ENCODE measurements around the gene SPATA33. TPM values are rescaled to one million over a fixed set of nuclear protein-coding genes. Genes with fewer than 3 reads are reported as not detected.
"Not testable (repeated sequence)": the region's sequence is repeated elsewhere in the genome, so short reads cannot be mapped to it uniquely, and the experiment has no call there.

Gene SPATA33
- total RNA-seq, 1 donor from 2014 or later: 8.5 TPM

DNA sequence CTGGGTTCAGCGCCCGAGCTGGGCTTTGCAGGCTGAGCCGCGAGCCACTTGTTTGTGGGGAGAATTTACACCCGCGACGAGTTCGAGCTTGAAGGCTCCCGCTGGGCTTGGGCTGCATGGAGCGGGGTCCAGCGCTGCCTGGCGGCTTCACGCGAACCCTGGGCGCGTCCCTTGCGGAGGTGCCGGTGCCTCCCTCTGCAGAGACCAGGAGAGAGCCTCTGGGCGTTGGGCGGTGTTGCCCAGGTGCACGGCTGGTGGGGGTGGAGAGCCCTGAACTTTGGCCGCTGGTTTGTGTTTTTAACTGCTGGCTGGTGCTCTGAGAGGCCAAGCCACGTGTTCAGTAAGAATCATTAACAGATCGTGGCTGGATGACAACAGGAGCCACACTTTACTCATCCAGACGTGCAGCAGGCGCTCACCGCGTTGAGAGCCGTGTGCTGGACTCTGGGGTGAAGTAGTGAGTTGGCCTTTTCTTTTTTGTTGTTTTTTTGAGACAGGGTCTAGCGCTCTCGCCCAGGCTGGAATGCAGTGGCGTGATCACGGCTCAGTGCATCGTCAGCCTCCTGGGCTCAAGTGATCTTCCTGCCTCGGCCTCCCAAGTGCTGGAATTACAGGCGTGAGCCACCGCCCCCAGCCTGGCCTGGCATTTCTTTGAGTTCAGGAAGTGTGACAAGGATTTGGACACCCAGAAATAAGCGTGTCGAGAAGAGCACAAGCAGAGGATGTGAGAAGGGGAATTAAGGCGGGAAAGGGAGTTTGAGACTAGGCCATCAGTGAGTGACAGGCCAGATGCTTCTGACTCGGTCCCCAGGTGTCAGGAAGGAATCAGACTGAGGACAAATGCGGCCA, 29.7 kb downstream of the SPATA33 start:
- intact Hi-C loops (cut with micrococcal nuclease): loop anchor here (5.0 kb wide), 1 partner anchor 185 kb away; the partner anchor contains the start of gene TCF25
- H3K9me3 Mint-ChIP-seq: no peaks in the 10 kb centered on the region

GRCh38 chr16:89688395-89688794, 30.8 kb downstream of the SPATA33 start:
- TF ChIP-seq, protein P1, sequence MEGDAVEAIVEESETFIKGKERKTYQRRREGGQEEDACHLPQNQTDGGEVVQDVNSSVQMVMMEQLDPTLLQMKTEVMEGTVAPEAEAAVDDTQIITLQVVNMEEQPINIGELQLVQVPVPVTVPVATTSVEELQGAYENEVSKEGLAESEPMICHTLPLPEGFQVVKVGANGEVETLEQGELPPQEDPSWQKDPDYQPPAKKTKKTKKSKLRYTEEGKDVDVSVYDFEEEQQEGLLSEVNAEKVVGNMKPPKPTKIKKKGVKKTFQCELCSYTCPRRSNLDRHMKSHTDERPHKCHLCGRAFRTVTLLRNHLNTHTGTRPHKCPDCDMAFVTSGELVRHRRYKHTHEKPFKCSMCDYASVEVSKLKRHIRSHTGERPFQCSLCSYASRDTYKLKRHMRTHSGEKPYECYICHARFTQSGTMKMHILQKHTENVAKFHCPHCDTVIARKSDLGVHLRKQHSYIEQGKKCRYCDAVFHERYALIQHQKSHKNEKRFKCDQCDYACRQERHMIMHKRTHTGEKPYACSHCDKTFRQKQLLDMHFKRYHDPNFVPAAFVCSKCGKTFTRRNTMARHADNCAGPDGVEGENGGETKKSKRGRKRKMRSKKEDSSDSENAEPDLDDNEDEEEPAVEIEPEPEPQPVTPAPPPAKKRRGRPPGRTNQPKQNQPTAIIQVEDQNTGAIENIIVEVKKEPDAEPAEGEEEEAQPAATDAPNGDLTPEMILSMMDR (IDR thresholded peaks at IDR 0.05): no peak
- intact Hi-C loops (cut with micrococcal nuclease): loop anchor here (5.0 kb wide), 1 partner anchor 184 kb away; the partner anchor contains the start of gene TCF25
- Mint-ChIP-seq H3K27me3 (no peaks in the 10 kb centered on the region), H3K9me3 (no peaks in the 10 kb centered on the region), H3K4me1 (peaks cover 18% of the 10 kb centered on the region), H3K4me3 (peak overlapping the region; percentile 28), H3K27ac (no peak overlapping the region), H3K36me3 (ENCODE audit: low read depth) (peaks cover 28% of the 10 kb centered on the region)
- POLR2A ChIA-PET: interaction anchor here (0.7 kb wide), 1 partner anchor 27 kb away, joined by 5 read pairs; no protein-coding TSS in a partner anchor
- no peak for ATAC-seq (ENCODE audit: low read depth)
- CTCF ChIA-PET: no interaction called here
- no peak for DNase-seq

More for the DNA sequence above, 29.7 kb downstream of the SPATA33 start:
- Mint-ChIP-seq H3K4me1 (peaks cover 18% of the 10 kb centered on the region), H3K27me3 (no peaks in the 10 kb centered on the region), H3K4me3 (peak overlapping the region; percentile 93), H3K36me3 (ENCODE audit: low read depth) (peaks cover 24% of the 10 kb centered on the region), H3K27ac (peak overlapping the region; percentile 77)
- POLR2A ChIA-PET: interaction anchor here (0.7 to 2.1 kb wide), 11 partner anchors 9 to 186 kb away, joined by 3 to 38 read pairs (median 3); partner anchors contain the start of genes CHMP1A, SPATA33 and TCF25
- TF ChIP-seq, protein P1 (IDR thresholded peaks at IDR 0.05): no peak
- CTCF ChIA-PET: interaction anchor here (1.0 to 2.1 kb wide), 2 partner anchors 13 to 30 kb away, joined by 3 to 5 read pairs; partner anchors contain the start of genes CHMP1A and SPATA33
- DNase-seq (no peak), ATAC-seq (ENCODE audit: low read depth) (peak; percentile 38)

DNA sequence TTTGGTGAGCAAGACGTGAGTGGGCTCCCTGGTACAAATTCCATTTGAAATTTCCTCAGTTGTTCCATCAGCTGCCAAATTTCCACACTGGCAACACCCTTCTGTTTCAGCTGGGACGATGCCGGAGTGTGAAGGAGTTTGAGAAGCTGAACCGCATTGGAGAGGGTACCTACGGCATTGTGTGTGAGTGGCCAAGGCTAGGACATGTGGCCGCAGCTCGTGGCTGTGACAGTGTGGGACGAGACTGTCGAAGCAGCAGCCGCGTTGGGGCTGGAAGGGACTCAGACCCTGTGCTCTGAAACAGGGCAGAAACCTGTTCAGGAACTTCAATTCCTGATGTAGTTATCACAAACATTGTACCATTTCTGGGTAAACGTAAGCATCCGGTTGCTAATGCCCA, 31.5 kb downstream of the SPATA33 start:
- CTCF ChIA-PET: interaction anchor here (1.2 kb wide), 1 partner anchor 11 kb away, joined by 4 read pairs; no protein-coding TSS in a partner anchor
- peaks cover 24% of the 10 kb centered on the region for H3K4me1 Mint-ChIP-seq
- H3K27me3 Mint-ChIP-seq: no peaks in the 10 kb centered on the region
- POLR2A ChIA-PET: interaction anchor here (0.8 kb wide), 1 partner anchor 11 kb away, joined by 3 read pairs; no protein-coding TSS in a partner anchor
- intact Hi-C loops (cut with micrococcal nuclease): loop anchor here (5.0 kb wide), 1 partner anchor 183 kb away; the partner anchor contains the start of gene TCF25
- no peaks in the 10 kb centered on the region for H3K9me3 Mint-ChIP-seq
- peaks cover 36% of the 10 kb centered on the region for H3K36me3 Mint-ChIP-seq (ENCODE audit: low read depth)
- TF ChIP-seq, protein P1 (IDR thresholded peaks at IDR 0.05): no peak
- H3K4me3 Mint-ChIP-seq: no peak overlapping the region
- DNase-seq: no peak
- no peak overlapping the region for H3K27ac Mint-ChIP-seq
- no peak for ATAC-seq (ENCODE audit: low read depth)

DNA sequence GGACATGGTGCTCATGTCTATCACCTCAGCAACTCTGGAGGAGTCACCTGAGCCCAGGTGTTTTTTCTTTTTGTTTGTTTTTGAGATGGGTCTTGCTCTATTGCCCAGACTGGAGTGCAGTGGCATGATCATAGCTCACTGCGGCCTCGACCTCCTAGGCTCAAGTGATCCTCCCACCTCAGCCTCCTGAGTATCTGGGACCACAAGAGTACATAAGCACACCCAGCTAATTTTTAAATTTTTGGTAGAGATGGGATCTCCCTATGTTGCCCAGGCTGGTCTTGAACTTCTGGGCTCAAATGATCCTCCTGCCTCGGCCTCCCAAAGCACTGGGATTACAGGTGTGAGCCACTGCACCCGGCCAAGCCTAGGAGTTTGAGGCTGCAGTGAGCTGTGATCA, 32.0 kb downstream of the SPATA33 start:
- H3K9me3 Mint-ChIP-seq; H3K4me3 Mint-ChIP-seq; ATAC-seq (ENCODE audit: low read depth); H3K27me3 Mint-ChIP-seq; H3K27ac Mint-ChIP-seq; DNase-seq: not testable (repeated sequence)
- ChIA-PET CTCF (interaction anchor here (1.2 kb wide), 1 partner anchor 11 kb away, joined by 4 read pairs; no protein-coding TSS in a partner anchor), POLR2A (interaction anchor here (0.8 kb wide), 1 partner anchor 11 kb away, joined by 3 read pairs; no protein-coding TSS in a partner anchor)
- intact Hi-C loops (cut with micrococcal nuclease): loop anchor here (5.0 kb wide), 1 partner anchor 183 kb away; the partner anchor contains the start of gene TCF25
- Mint-ChIP-seq H3K4me1 (peaks cover 24% of the 10 kb centered on the region), H3K36me3 (ENCODE audit: low read depth) (peaks cover 36% of the 10 kb centered on the region)

GRCh38 chr16:89690392-89690901, 32.8 kb downstream of the SPATA33 start:
- DNase-seq (no peak), ATAC-seq (ENCODE audit: low read depth) (no peak)
- Mint-ChIP-seq H3K36me3 (ENCODE audit: low read depth) (peaks cover 43% of the 10 kb centered on the region), H3K4me1 (peaks cover 24% of the 10 kb centered on the region), H3K9me3 (no peaks in the 10 kb centered on the region), H3K4me3 (no peak overlapping the region), H3K27ac (no peak overlapping the region), H3K27me3 (no peaks in the 10 kb centered on the region)
- ChIA-PET POLR2A (no interaction called here), CTCF (no interaction called here)
- TF ChIP-seq, protein P1 (IDR thresholded peaks at IDR 0.05): no peak
- intact Hi-C loops (cut with micrococcal nuclease): no loop called here

All from activated B cell treated with CpG ODN at 0.5 μM for 24 hours (primary cell).